H9 (cell line): Measurements from ENCODE around the gene FCMR. TPM values are rescaled to one million over a fixed set of nuclear protein-coding genes. Genes with fewer than 3 reads are reported as not detected.

Experiments
- DNase-seq: peaks from one replicate; pipeline ENCODE4 v3.0.0-alpha.2; 2017
- H2AFZ ChIP-seq: one replicate; pipeline ENCODE4 v1.6.1; 2013; ENCODE audit warnings: mild to moderate bottlenecking, low read length, control low read depth, moderate library complexity
- H2AK5ac ChIP-seq: 2 replicates; pipeline ENCODE4 v1.6.1; 2013; ENCODE audit warnings: low read length, control low read depth, mixed read lengths; ENCODE audit not compliant: insufficient read length
- H2BK120ac ChIP-seq: one replicate; pipeline ENCODE4 v1.6.1; 2013; ENCODE audit warnings: low read depth, mild to moderate bottlenecking, low read length, control low read depth, inconsistent platforms; ENCODE audit not compliant: poor library complexity, severe bottlenecking
- H2BK12ac ChIP-seq: 2 replicates; pipeline ENCODE4 v1.6.1; 2013; ENCODE audit warnings: low read length, control low read depth, mixed read lengths, low read depth; ENCODE audit not compliant: insufficient read length
- H2BK15ac ChIP-seq: 2 replicates; pipeline ENCODE4 v1.6.1; 2013; ENCODE audit warnings: low read depth, low read length, control low read depth
- H2BK20ac ChIP-seq: one replicate; pipeline ENCODE4 v1.6.1; 2013; ENCODE audit warnings: low read depth, mild to moderate bottlenecking, low read length, control low read depth, inconsistent platforms; ENCODE audit not compliant: poor library complexity, severe bottlenecking
- H2BK5ac ChIP-seq: 2 replicates; pipeline ENCODE4 v1.6.1; 2013; ENCODE audit warnings: low read length, control low read depth, mixed read lengths; ENCODE audit not compliant: insufficient read length
- H3K14ac ChIP-seq: 2 replicates; pipeline ENCODE4 v1.6.1; 2013; ENCODE audit warnings: low read length, control low read depth; ENCODE audit not compliant: insufficient read depth
- H3K18ac ChIP-seq: 2 replicates; pipeline ENCODE4 v1.6.1; 2013; ENCODE audit warnings: low read depth, mild to moderate bottlenecking, mixed read lengths, low read length, control low read depth; ENCODE audit not compliant: insufficient read length
- H3K23ac ChIP-seq: 2 replicates; pipeline ENCODE4 v1.6.1; 2013; ENCODE audit warnings: low read length, control low read depth, mixed read lengths, low read depth; ENCODE audit not compliant: insufficient read length
- H3K23me2 ChIP-seq: 2 replicates; pipeline ENCODE4 v1.6.1; 2013; ENCODE audit warnings: low read depth, mild to moderate bottlenecking, mixed read lengths, low read length, control low read depth; ENCODE audit not compliant: insufficient read length, poor library complexity, severe bottlenecking
- H3K27ac ChIP-seq: 2 replicates; pipeline ENCODE4 v1.5.1; 2013; ENCODE audit warnings: low read length, control low read depth, mixed read lengths, low read depth; ENCODE audit not compliant: insufficient read length
- H3K27me3 ChIP-seq: 2 replicates; pipeline ENCODE4 v1.6.1; 2013; ENCODE audit warnings: low read length, control low read depth, inconsistent platforms; ENCODE audit not compliant: insufficient read depth
- H3K4ac ChIP-seq: 2 replicates; pipeline ENCODE4 v1.6.1; 2013; ENCODE audit warnings: low read depth, mild to moderate bottlenecking, control low read depth, inconsistent platforms, low read length, moderate library complexity
- H3K4me1 ChIP-seq: 2 replicates; pipeline ENCODE4 v1.6.1; 2013; ENCODE audit warnings: low read length, control low read depth, inconsistent platforms; ENCODE audit not compliant: insufficient read depth
- H3K4me2 ChIP-seq: 2 replicates; pipeline ENCODE4 v1.6.1; 2013; ENCODE audit warnings: low read length, control low read depth, mixed read lengths; ENCODE audit not compliant: insufficient read length, insufficient read depth
- H3K56ac ChIP-seq: 2 replicates; pipeline ENCODE4 v1.6.1; 2013; ENCODE audit warnings: low read depth, mild to moderate bottlenecking, mixed read lengths, low read length, control low read depth; ENCODE audit not compliant: insufficient read length
- H3K79me1 ChIP-seq: 2 replicates; pipeline ENCODE4 v1.6.1; 2013; ENCODE audit warnings: low read depth, mild to moderate bottlenecking, moderate library complexity, low read length, control low read depth, inconsistent platforms; ENCODE audit not compliant: insufficient read depth, poor library complexity, severe bottlenecking
- H3K79me2 ChIP-seq: 2 replicates; pipeline ENCODE4 v1.6.1; 2013; ENCODE audit warnings: low read length, control low read depth, inconsistent platforms; ENCODE audit not compliant: insufficient read depth
- H3K9ac ChIP-seq: 2 replicates; pipeline ENCODE4 v1.6.1; 2013; ENCODE audit warnings: low read length, control low read depth, mixed read lengths; ENCODE audit not compliant: insufficient read length; ENCODE audit errors: extremely low read depth
- H3K9me3 ChIP-seq: one replicate; pipeline ENCODE4 v1.6.1; 2013; ENCODE audit warnings: low read depth, low read length, inconsistent platforms; ENCODE audit not compliant: control insufficient read depth
- H3T11ph ChIP-seq: one replicate; pipeline ENCODE4 v1.6.1; 2013; ENCODE audit warnings: mild to moderate bottlenecking, low read length, control low read depth, inconsistent platforms
- H4K20me1 ChIP-seq: one replicate; pipeline ENCODE4 v1.6.1; 2013; ENCODE audit not compliant: control insufficient read depth, insufficient read length, insufficient read depth
- H4K5ac ChIP-seq: 2 replicates; pipeline ENCODE4 v1.6.1; 2013; ENCODE audit warnings: low read depth, mild to moderate bottlenecking, mixed read lengths, low read length, control low read depth; ENCODE audit not compliant: insufficient read length
- H4K8ac ChIP-seq: replicated peaks from 2 replicates; pipeline ENCODE4 v1.6.1; 2013; ENCODE audit warnings: low read length, control low read depth, mixed read lengths, low read depth; ENCODE audit not compliant: insufficient read length
- H4K91ac ChIP-seq: 2 replicates; pipeline ENCODE4 v1.6.1; 2013; ENCODE audit warnings: low read depth, mild to moderate bottlenecking, moderate library complexity, mixed read lengths, low read length, control low read depth; ENCODE audit not compliant: insufficient read length
- H3K27ac Mint-ChIP-seq, 3 experiments: 2 replicates in 2 of 3; 3 replicates in 1 of 3; pipeline ENCODE4 v1.8.0; 2020 to 2021; ENCODE audit warnings: mixed read lengths in 3 of 3, mild to moderate bottlenecking in 1 of 3, moderate library complexity in 1 of 3
- H3K27me3 Mint-ChIP-seq: 2 replicates; pipeline ENCODE4 v1.8.0; 2021; ENCODE audit warnings: low read depth, mild to moderate bottlenecking, moderate library complexity, mixed read lengths
- H3K36me3 Mint-ChIP-seq, 3 experiments: 2 replicates in 2 of 3; 3 replicates in 1 of 3; pipeline ENCODE4 v1.8.0; 2020 to 2021; ENCODE audit warnings: low read depth in 3 of 3, mixed read lengths in 3 of 3; ENCODE audit not compliant: insufficient read depth in 1 of 3
- H3K4me1 Mint-ChIP-seq, 2 experiments: 2 replicates each; pipeline ENCODE4 v1.8.0; 2020; ENCODE audit warnings: mixed read lengths in 2 of 2
- H3K4me3 Mint-ChIP-seq, 2 experiments: 2 replicates in 1 of 2; 3 replicates in 1 of 2; pipeline ENCODE4 v1.8.0; 2020 to 2021; ENCODE audit warnings: mild to moderate bottlenecking in 2 of 2, mixed read lengths in 2 of 2, moderate library complexity in 1 of 2
- H3K9me3 Mint-ChIP-seq, 2 experiments: 2 replicates in 1 of 2; 3 replicates in 1 of 2; pipeline ENCODE4 v1.8.0; 2020; ENCODE audit warnings: mild to moderate bottlenecking in 2 of 2, mixed read lengths in 2 of 2, moderate library complexity in 1 of 2
- WGBS: extraction: QIAGEN DNeasy Blood & Tissue Kit; methylation state at CpG from one replicate; pipeline ENCODE4 v1.1.7; 2013; ENCODE audit warnings: missing lambda C conversion rate, low lambda C conversion rate, mixed read lengths; ENCODE audit not compliant: insufficient read length; ENCODE audit errors: extremely low coverage; 5-methylcytosine and 5-hydroxymethylcytosine counted together
- total RNA-seq: library from RNA; stranded (reverse); gene quantifications from 2 replicates; pipeline ENCODE4 v1.2.1, GENCODE V29; 2021
- TF ChIP-seq, protein P1 (sequence below): fragments of 200-600 bp; sonication (generic); conservative IDR thresholded peaks from 3 replicates; pipeline ENCODE4 v1.8.0; 2021; ENCODE audit warnings: antibody characterized with exemption, mild to moderate bottlenecking

Gene FCMR
- total RNA-seq, 1 experiment from 2014 or later, result not detected

DNA sequence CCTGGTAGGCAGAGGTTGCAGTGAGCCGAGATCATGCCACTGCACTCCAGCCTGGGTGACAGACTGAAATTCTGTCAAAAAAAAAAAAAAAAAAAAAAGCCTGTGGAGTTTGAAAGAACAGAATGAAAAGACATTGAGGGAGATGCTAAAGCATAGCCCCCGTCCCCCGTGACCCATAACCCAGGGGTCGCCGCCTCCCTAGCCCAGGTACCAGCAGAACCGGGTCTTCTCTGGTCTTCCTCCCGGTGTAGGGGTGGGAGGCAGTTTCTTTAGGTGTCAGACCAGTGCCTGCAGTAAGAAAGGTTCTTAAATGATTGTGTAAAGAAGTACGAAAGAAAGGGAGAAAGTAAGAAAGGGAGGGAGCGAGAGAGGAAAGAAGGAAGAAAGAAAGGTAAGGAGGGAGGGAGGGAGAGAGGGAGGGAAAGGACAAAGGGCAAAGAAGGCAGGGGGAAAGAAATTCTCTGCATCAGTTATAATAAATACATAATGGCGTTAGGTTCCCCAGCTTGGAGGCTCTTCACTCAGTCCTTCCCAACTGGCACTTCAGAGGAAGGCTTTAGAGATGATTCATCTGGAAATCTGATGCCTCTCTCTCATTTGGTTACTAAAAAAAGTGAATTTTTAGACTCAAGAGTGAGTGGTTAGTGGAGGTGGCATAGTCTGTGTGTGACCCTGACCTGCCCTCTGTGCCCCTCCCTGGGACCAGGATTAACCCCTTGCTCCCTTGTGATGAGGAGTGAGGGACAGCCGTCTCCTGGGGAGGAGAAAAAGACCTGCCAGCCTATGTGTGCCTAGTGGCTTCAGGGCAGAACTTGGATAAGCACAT is 23.4 kb downstream of the FCMR start:
- Histone ChIP-seq H2BK5ac (no peak overlapping the region), H4K8ac (no peak overlapping the region), H3K27ac (no peak overlapping the region), H3K56ac (no peak overlapping the region), H3K9me3 (no peaks in the 10 kb centered on the region), H2BK15ac (no peak overlapping the region), H3K9ac (no peak overlapping the region), H4K20me1 (no peaks in the 10 kb centered on the region), H2AK5ac (no peak overlapping the region), H3K4me2 (no peak overlapping the region), H2BK12ac (no peak overlapping the region), H3K23me2 (no peaks in the 10 kb centered on the region), H3K27me3 (no peaks in the 10 kb centered on the region), H3T11ph (no peak overlapping the region), H2BK20ac (no peak overlapping the region), H4K5ac (no peak overlapping the region), H3K79me1 (no peaks in the 10 kb centered on the region), H3K18ac (no peak overlapping the region), H4K91ac (no peak overlapping the region), H3K4me1 (no peaks in the 10 kb centered on the region), H2BK120ac (no peak overlapping the region), H3K4ac (no peak overlapping the region), H2AFZ (no peak overlapping the region), H3K79me2 (no peaks in the 10 kb centered on the region), H3K23ac (no peak overlapping the region), H3K14ac (no peak overlapping the region)
- H3K27me3 Mint-ChIP-seq, result peaks cover 18% of the 10 kb centered on the region
- H3K27ac Mint-ChIP-seq, result peak overlapping the region in 1 of 3 experiments; percentile 29; a peak in 1 of 7 replicates
- H3K4me3 Mint-ChIP-seq, result no peak overlapping the region
- H3K9me3 Mint-ChIP-seq, result no peaks in the 10 kb centered on the region
- H3K4me1 Mint-ChIP-seq, result peaks cover 7 to 8% of the 10 kb centered on the region in 2 experiments; a peak in 3 of 4 replicates
- no peaks in the 10 kb centered on the region for H3K36me3 Mint-ChIP-seq
- TF ChIP-seq, protein P1, sequence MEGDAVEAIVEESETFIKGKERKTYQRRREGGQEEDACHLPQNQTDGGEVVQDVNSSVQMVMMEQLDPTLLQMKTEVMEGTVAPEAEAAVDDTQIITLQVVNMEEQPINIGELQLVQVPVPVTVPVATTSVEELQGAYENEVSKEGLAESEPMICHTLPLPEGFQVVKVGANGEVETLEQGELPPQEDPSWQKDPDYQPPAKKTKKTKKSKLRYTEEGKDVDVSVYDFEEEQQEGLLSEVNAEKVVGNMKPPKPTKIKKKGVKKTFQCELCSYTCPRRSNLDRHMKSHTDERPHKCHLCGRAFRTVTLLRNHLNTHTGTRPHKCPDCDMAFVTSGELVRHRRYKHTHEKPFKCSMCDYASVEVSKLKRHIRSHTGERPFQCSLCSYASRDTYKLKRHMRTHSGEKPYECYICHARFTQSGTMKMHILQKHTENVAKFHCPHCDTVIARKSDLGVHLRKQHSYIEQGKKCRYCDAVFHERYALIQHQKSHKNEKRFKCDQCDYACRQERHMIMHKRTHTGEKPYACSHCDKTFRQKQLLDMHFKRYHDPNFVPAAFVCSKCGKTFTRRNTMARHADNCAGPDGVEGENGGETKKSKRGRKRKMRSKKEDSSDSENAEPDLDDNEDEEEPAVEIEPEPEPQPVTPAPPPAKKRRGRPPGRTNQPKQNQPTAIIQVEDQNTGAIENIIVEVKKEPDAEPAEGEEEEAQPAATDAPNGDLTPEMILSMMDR, result no peak
- no peak for DNase-seq
- 100% methylated on average over 2 of the region's 11 CpGs for WGBS
